HepG2 (cell line): ENCODE measurements around the gene VPS4A. TPM values are rescaled to one million over a fixed set of nuclear protein-coding genes. Genes with fewer than 3 reads are reported as not detected.

Experiments
- ATAD3A ChIP-seq: sonication (generic); formaldehyde crosslinking; IDR thresholded peaks from 2 replicates; pipeline ENCODE4 v1.4.0; 2020; ENCODE audit warnings: missing genetic modification reagents
- FOSL2 ChIP-seq: sonication (generic); formaldehyde crosslinking; IDR thresholded peaks from 2 replicates; pipeline ENCODE4 v1.4.0; 2020; ENCODE audit warnings: missing genetic modification reagents
- RBFOX2 ChIP-seq: fragments of 200-400 bp; formaldehyde crosslinking; IDR thresholded peaks from 2 replicates; pipeline ENCODE4 v1.6.1; 2017; ENCODE audit warnings: low read depth, mild to moderate bottlenecking, low read length
- SALL2 ChIP-seq: sonication (generic); formaldehyde crosslinking; IDR thresholded peaks from 2 replicates; pipeline ENCODE4 v1.8.1; 2023; ENCODE audit warnings: mild to moderate bottlenecking, missing genetic modification reagents, inconsistent platforms
- SIN3B ChIP-seq: fragments of 150-350 bp; IDR thresholded peaks from 2 replicates; pipeline ENCODE4 v1.6.1; 2014; ENCODE audit warnings: low read length
- STAG1 ChIP-seq: sonication (generic); formaldehyde crosslinking; IDR thresholded peaks from 2 replicates; pipeline ENCODE4 v1.4.0; 2020; ENCODE audit warnings: missing genetic modification reagents
- ZNF124 ChIP-seq: sonication (generic); formaldehyde crosslinking; IDR thresholded peaks from 2 replicates; pipeline ENCODE4 v1.4.0; 2020; ENCODE audit warnings: missing genetic modification reagents
- ZNF234 ChIP-seq: sonication (generic); formaldehyde crosslinking; conservative IDR thresholded peaks from 2 replicates; pipeline ENCODE4 v1.5.1; 2020; ENCODE audit warnings: mild to moderate bottlenecking, missing genetic modification reagents
- ZNF44 ChIP-seq: sonication (generic); formaldehyde crosslinking; IDR thresholded peaks from 2 replicates; pipeline ENCODE4 v1.5.1; 2020; ENCODE audit warnings: mild to moderate bottlenecking, missing genetic modification reagents
- ZNF501 ChIP-seq: sonication (generic); formaldehyde crosslinking; IDR thresholded peaks from 2 replicates; pipeline ENCODE4 v1.5.1; 2020; ENCODE audit warnings: mild to moderate bottlenecking, moderate library complexity, missing genetic modification reagents
- ZNF556 ChIP-seq: sonication (generic); formaldehyde crosslinking; IDR thresholded peaks from 2 replicates; pipeline ENCODE4 v1.4.0; 2020; ENCODE audit warnings: mild to moderate bottlenecking, missing genetic modification reagents, borderline replicate concordance
- ZNF598 ChIP-seq: sonication (generic); formaldehyde crosslinking; IDR thresholded peaks from 2 replicates; pipeline ENCODE4 v1.5.1; 2020; ENCODE audit warnings: mild to moderate bottlenecking, missing genetic modification reagents, borderline replicate concordance
- ZNF644 ChIP-seq: IDR thresholded peaks from 2 replicates; pipeline ENCODE4 v1.6.1; 2016; ENCODE audit warnings: low read depth
- ZNF652 ChIP-seq: IDR thresholded peaks from 2 replicates; pipeline ENCODE4 v1.6.1; 2016; ENCODE audit warnings: low read depth, borderline replicate concordance
- ZSCAN30 ChIP-seq: sonication (generic); formaldehyde crosslinking; IDR thresholded peaks from 2 replicates; pipeline ENCODE4 v1.5.0; 2020; ENCODE audit warnings: mild to moderate bottlenecking, missing genetic modification reagents
- ZZZ3 ChIP-seq: sonication (generic); formaldehyde crosslinking; IDR thresholded peaks from 2 replicates; pipeline ENCODE4 v1.4.0; 2020; ENCODE audit warnings: missing genetic modification reagents, mild to moderate bottlenecking, borderline replicate concordance
- polyA plus RNA-seq, 8 experiments: library from polyadenylated mRNA; depleted of rRNA in 3 of 8; stranded (reverse) in 7 of 8; unstranded in 1 of 8; fragments of >200 nt; fragmentation: Illumina TruSeq in 4 of 8; extraction: Trizol in 4 of 8; gene quantifications; 2 replicates each; pipeline versions ENCODE4 v1.2.1 to v1.2.3, GENCODE V29; 2011 to 2016; ENCODE audit warnings: low read depth in 4 of 8, missing spikeins in 1 of 8, mixed read lengths in 1 of 8; ENCODE audit not compliant: insufficient read depth in 1 of 8
- total RNA-seq, 5 experiments: library from RNA; depleted of rRNA; stranded (reverse); fragments of >200 nt; fragmentation: Illumina TruSeq; extraction: Trizol; gene quantifications; 2 replicates each; pipeline ENCODE4 v1.2.3, GENCODE V29; 2016; ENCODE audit warnings: low read depth in 1 of 5
- TF ChIP-seq, protein P1 (sequence below): sonication (generic); formaldehyde crosslinking; IDR thresholded peaks from 2 replicates; pipeline ENCODE4 v1.8.0; 2023; ENCODE audit warnings: mild to moderate bottlenecking, missing genetic modification reagents
- TF ChIP-seq, protein P2 (sequence below): fragments of 450-650 bp; IDR thresholded peaks from 2 replicates; pipeline ENCODE4 v1.6.1; 2017; ENCODE audit warnings: mild to moderate bottlenecking
- TF ChIP-seq, protein P3 (sequence below): sonication (generic); formaldehyde crosslinking; IDR thresholded peaks from 2 replicates; pipeline ENCODE4 v1.9.0; 2021; ENCODE audit warnings: missing genetic modification reagents, mild to moderate bottlenecking, borderline replicate concordance
- TF ChIP-seq, protein P4 (sequence below): sonication (generic); formaldehyde crosslinking; IDR thresholded peaks from 2 replicates; pipeline ENCODE4 v1.5.0; 2020; ENCODE audit warnings: mild to moderate bottlenecking, missing genetic modification reagents
- TF ChIP-seq, protein P5 (sequence below): sonication (generic); formaldehyde crosslinking; IDR thresholded peaks from 2 replicates; pipeline ENCODE4 v1.4.0; 2020; ENCODE audit warnings: missing genetic modification reagents

VPS4A gene
- total and polyA plus RNA-seq, 2 of the 13 experiments (the other 11 are each of a cell fraction or from before 2014, with no cell fraction given): 13.2 to 27.9 TPM

DNA sequence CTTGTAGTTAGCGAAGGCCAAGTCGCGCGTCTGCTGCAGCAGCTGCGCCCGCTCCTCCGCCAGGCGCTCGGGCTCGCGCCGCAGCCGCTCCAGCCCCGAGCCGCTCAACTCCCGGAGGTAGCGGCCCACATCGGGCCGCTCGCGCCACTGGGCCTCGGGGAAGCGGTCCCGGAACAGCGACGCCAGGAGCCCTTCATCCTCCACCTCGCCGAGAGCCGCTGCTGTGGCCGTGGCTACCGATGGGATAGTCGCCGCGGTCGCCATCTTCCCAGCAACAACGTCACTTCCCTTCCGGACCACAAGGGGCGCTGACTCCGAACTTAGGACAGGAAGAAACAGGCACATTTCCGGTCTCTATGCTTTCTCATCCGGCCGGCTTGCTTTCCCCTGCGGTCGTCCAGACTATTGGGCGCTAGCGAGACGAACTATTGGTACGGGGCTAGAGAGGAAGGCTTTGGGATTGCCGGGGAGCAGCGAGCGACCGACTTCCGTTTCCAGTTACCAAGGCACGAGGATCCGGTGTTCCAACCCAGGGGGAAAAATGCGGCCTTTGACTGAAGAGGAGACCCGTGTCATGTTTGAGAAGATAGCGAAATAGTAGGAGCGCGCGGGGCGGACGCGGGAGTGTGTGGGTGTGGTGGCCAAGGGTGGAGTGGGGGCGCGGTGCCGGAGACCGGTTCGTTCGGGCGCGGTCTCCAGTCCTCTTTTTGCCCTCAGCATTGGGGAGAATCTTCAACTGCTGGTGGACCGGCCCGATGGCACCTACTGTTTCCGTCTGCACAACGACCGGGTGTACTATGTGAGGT, 28.3 kb downstream of the VPS4A start, which contains the start of the genes COG8 and NIP7 (continued):
- TF ChIP-seq, protein P1, sequence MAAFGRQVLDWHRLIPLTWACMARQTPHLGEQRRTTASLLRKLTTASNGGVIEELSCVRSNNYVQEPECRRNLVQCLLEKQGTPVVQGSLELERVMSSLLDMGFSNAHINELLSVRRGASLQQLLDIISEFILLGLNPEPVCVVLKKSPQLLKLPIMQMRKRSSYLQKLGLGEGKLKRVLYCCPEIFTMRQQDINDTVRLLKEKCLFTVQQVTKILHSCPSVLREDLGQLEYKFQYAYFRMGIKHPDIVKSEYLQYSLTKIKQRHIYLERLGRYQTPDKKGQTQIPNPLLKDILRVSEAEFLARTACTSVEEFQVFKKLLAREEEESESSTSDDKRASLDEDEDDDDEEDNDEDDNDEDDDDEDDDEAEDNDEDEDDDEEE (CRISPR knock-in tag): peak; percentile 99
- TF ChIP-seq ZNF556 (CRISPR knock-in tag): peak; percentile 89; the same call in 1 of the 2 replicates
- TF ChIP-seq RBFOX2: peak; percentile 99
- peak; percentile 80 for TF ChIP-seq SALL2 (CRISPR knock-in tag)
- TF ChIP-seq ZSCAN30 (CRISPR knock-in tag): 0 out of 2 replicates have a peak, but pooled peaks have one; percentile 84
- TF ChIP-seq ZNF234 (CRISPR knock-in tag): no peak
- TF ChIP-seq ZNF124 (CRISPR knock-in tag): peak; percentile 78
- peak; percentile 87 for TF ChIP-seq SIN3B
- TF ChIP-seq ZNF501: peak; percentile 94
- TF ChIP-seq ATAD3A (CRISPR knock-in tag): no peak; the same call in 1 of the 2 replicates
- TF ChIP-seq FOSL2 (CRISPR knock-in tag): peak; percentile 62; the same call in 1 of the 2 replicates
- no peak for TF ChIP-seq ZNF644 (CRISPR knock-in tag)
- TF ChIP-seq, protein P2, sequence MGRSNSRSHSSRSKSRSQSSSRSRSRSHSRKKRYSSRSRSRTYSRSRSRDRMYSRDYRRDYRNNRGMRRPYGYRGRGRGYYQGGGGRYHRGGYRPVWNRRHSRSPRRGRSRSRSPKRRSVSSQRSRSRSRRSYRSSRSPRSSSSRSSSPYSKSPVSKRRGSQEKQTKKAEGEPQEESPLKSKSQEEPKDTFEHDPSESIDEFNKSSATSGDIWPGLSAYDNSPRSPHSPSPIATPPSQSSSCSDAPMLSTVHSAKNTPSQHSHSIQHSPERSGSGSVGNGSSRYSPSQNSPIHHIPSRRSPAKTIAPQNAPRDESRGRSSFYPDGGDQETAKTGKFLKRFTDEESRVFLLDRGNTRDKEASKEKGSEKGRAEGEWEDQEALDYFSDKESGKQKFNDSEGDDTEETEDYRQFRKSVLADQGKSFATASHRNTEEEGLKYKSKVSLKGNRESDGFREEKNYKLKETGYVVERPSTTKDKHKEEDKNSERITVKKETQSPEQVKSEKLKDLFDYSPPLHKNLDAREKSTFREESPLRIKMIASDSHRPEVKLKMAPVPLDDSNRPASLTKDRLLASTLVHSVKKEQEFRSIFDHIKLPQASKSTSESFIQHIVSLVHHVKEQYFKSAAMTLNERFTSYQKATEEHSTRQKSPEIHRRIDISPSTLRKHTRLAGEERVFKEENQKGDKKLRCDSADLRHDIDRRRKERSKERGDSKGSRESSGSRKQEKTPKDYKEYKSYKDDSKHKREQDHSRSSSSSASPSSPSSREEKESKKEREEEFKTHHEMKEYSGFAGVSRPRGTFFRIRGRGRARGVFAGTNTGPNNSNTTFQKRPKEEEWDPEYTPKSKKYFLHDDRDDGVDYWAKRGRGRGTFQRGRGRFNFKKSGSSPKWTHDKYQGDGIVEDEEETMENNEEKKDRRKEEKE: no peak
- 0 out of 2 replicates have a peak, but pooled peaks have one; percentile 61 for TF ChIP-seq ZNF598 (CRISPR knock-in tag)
- TF ChIP-seq, protein P3, sequence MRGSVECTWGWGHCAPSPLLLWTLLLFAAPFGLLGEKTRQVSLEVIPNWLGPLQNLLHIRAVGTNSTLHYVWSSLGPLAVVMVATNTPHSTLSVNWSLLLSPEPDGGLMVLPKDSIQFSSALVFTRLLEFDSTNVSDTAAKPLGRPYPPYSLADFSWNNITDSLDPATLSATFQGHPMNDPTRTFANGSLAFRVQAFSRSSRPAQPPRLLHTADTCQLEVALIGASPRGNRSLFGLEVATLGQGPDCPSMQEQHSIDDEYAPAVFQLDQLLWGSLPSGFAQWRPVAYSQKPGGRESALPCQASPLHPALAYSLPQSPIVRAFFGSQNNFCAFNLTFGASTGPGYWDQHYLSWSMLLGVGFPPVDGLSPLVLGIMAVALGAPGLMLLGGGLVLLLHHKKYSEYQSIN (CRISPR knock-in tag): no peak
- TF ChIP-seq, protein P4, sequence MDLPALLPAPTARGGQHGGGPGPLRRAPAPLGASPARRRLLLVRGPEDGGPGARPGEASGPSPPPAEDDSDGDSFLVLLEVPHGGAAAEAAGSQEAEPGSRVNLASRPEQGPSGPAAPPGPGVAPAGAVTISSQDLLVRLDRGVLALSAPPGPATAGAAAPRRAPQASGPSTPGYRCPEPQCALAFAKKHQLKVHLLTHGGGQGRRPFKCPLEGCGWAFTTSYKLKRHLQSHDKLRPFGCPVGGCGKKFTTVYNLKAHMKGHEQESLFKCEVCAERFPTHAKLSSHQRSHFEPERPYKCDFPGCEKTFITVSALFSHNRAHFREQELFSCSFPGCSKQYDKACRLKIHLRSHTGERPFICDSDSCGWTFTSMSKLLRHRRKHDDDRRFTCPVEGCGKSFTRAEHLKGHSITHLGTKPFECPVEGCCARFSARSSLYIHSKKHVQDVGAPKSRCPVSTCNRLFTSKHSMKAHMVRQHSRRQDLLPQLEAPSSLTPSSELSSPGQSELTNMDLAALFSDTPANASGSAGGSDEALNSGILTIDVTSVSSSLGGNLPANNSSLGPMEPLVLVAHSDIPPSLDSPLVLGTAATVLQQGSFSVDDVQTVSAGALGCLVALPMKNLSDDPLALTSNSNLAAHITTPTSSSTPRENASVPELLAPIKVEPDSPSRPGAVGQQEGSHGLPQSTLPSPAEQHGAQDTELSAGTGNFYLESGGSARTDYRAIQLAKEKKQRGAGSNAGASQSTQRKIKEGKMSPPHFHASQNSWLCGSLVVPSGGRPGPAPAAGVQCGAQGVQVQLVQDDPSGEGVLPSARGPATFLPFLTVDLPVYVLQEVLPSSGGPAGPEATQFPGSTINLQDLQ: no peak
- TF ChIP-seq STAG1 (CRISPR knock-in tag): peak; percentile 41
- TF ChIP-seq, protein P5, sequence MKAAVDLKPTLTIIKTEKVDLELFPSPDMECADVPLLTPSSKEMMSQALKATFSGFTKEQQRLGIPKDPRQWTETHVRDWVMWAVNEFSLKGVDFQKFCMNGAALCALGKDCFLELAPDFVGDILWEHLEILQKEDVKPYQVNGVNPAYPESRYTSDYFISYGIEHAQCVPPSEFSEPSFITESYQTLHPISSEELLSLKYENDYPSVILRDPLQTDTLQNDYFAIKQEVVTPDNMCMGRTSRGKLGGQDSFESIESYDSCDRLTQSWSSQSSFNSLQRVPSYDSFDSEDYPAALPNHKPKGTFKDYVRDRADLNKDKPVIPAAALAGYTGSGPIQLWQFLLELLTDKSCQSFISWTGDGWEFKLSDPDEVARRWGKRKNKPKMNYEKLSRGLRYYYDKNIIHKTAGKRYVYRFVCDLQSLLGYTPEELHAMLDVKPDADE: peak; percentile 91; the same call in 1 of the 2 replicates
- TF ChIP-seq ZNF652 (CRISPR knock-in tag): peak; percentile 23
- no peak; the same call in 1 of the 2 replicates for TF ChIP-seq ZNF44 (CRISPR knock-in tag)
- TF ChIP-seq ZZZ3 (CRISPR knock-in tag): no peak; the same call in 1 of the 2 replicates
